Peyer's patch (tissue), 4 donors: ENCODE data around the gene TLX1. TPM values are rescaled to one million over a fixed set of nuclear protein-coding genes. Genes with fewer than 3 reads are reported as not detected.

ENCODE experiments used
- DNase-seq, 3 donors: peaks; one replicate each; pipeline ENCODE4 v3.0.0-alpha.2; 2017 to 2019
- H3K27ac ChIP-seq, 4 donors: fragments of 200-600 bp; sonication (generic); one replicate each; pipeline ENCODE4 v1.5.1; 2016 to 2019
- H3K27me3 ChIP-seq, 2 donors: fragments of 200-600 bp; sonication (generic); one replicate each; pipeline ENCODE4 v1.5.1; 2019
- H3K36me3 ChIP-seq, 3 donors: fragments of 200-600 bp; sonication (generic); one replicate each; pipeline ENCODE4 v1.5.1; 2016 to 2019
- H3K4me1 ChIP-seq, 4 donors: fragments of 200-600 bp; sonication (generic); one replicate each; pipeline ENCODE4 v1.5.1; 2016 to 2019
- H3K4me3 ChIP-seq, 4 donors: fragments of 200-600 bp; sonication (generic); 1 replicate in 3 of 4; 2 replicates in 1 of 4; pipeline ENCODE4 v1.5.1; 2016 to 2019; ENCODE audit warnings: mild to moderate bottlenecking in 1 of 4
- H3K9me3 ChIP-seq, 4 donors: fragments of 200-600 bp; sonication (generic); one replicate each; pipeline ENCODE4 v1.5.1; 2016 to 2019; ENCODE audit warnings: mild to moderate bottlenecking in 1 of 4
- CTCF ChIP-seq, 6 experiments: fragments of 450-650 bp in 4 of 6; fragments of 200-600 bp in 2 of 6; sonication (generic) in 1 of 6; IDR thresholded peaks; one replicate each; pipeline ENCODE4 v1.5.1; 2017 to 2019; ENCODE audit warnings: antibody characterized with exemption in 6 of 6, mild to moderate bottlenecking in 3 of 6, moderate library complexity in 1 of 6
- POLR2A ChIP-seq, 2 donors: fragments of 450-650 bp; IDR thresholded peaks; one replicate each; pipeline ENCODE4 v1.5.1; 2017; ENCODE audit warnings: antibody characterized with exemption in 2 of 2, mild to moderate bottlenecking in 2 of 2, moderate library complexity in 2 of 2
- total RNA-seq, 4 donors: library from RNA; depleted of rRNA; stranded (reverse); fragments of >200 nt; gene quantifications; one replicate each; pipeline ENCODE4 v1.1.0, GENCODE V29; 2016

Gene TLX1
- total RNA-seq, 4 donors from 2014 or later: 1.6 to 4.8 (median 3.2) TPM; not detected in 1

GRCh38 chr10:101123815-101124617 lies 7.1 kb upstream of the TLX1 start:
- Histone ChIP-seq H3K27ac (no peak overlapping the region), H3K27me3 (peaks cover 0 to 6% of the 10 kb centered on the region in 2 donors), H3K36me3 (no peaks in the 10 kb centered on the region), H3K4me1 (peaks cover 0 to 30% (median 9%) of the 10 kb centered on the region in 4 donors), H3K4me3 (peak overlapping the region in 2 of 4 donors; percentile 44 to 50), H3K9me3 (no peaks in the 10 kb centered on the region)
- peak in 1 of 3 donors; percentile 50 for DNase-seq
- TF ChIP-seq CTCF (IDR thresholded peaks at IDR 0.05) (no peak), POLR2A (IDR thresholded peaks at IDR 0.05) (no peak)

DNA sequence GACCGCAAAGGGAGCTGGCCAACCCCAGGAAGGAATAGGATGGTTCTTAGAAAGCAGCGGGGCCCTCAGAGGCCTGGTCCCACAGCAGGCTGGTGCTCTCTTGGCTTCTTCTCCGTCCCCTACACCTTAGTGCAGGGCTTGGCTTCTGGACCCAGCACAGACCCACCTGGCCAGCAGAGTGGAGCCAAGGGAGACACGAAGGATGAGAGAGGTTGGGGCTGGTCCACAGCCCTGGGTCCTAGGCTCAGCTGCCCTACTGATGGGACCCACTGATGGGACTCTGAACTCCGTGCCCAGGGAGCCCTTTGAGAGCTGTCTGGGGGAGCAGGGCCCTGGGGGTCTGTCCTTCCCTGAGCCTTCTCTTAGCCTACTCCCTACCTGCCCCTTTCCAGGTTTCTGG lies 6.2 kb upstream of the TLX1 start:
- Histone ChIP-seq H3K36me3 (no peaks in the 10 kb centered on the region), H3K4me3 (no peak overlapping the region), H3K27me3 (peaks cover 6% of the 10 kb centered on the region in 2 donors), H3K9me3 (no peaks in the 10 kb centered on the region), H3K4me1 (peaks cover 0 to 30% (median 9%) of the 10 kb centered on the region in 4 donors), H3K27ac (no peak overlapping the region)
- DNase-seq: no peak
- TF ChIP-seq CTCF (IDR thresholded peaks at IDR 0.05) (no peak), POLR2A (IDR thresholded peaks at IDR 0.05) (no peak)

DNA sequence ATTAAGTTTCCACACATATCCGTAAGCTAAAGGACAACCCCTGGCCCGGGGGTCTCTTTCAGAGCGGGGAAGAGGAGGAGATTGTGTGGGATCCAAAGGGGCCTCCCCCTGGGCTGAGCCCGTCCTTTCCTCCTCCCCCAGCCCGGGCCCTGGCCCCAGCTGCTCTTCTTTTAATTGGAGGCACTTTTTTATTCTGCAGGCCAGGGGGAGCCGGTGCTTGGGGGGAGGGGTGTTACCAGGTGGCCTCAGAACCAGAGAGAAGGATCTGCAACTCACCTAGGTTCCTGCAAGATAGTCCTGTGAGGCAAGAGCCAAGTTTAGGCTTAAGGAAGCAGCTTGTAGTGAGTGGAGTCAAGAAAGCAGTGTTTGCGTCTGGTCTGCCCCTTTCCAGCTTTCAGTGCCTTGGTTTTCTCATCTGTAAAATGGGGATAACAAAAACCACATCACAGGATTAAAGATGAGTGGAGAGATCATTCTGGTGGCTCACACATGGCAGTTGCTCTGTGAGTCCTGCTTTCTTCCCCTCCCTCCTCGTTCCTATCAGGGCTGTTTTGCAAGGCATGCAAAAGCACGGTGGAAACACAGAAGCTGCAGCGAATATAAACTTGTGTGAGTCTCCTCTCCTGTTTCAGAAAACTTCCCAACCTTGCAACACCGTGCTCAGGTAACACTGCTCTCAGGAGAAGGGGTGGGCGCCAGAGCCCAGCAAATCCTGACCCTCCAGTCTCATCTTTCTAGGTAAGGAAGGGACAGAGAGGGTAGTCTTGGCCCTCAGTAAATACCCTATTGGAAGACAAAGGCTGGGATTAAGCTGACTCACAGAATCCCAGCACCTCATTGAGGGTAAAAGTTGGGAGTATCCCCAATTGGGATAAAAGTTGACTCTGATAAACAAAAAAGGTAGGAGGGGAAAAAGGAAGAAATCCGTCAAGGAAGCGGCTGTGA lies 4.1 kb upstream of the TLX1 start:
- Histone ChIP-seq H3K36me3 (no peaks in the 10 kb centered on the region), H3K27me3 (peaks cover 6 to 22% of the 10 kb centered on the region in 2 donors), H3K27ac (no peak overlapping the region), H3K4me1 (peaks cover 0 to 32% (median 11%) of the 10 kb centered on the region in 4 donors), H3K4me3 (no peak overlapping the region), H3K9me3 (no peaks in the 10 kb centered on the region)
- TF ChIP-seq CTCF (IDR thresholded peaks at IDR 0.05) (no peak), POLR2A (IDR thresholded peaks at IDR 0.05) (no peak)
- no peak for DNase-seq

- H3K27me3 ChIP-seq: peaks cover 0 to 54% of the 10 kb centered on the region in 2 donors
- peaks cover 0 to 35% (median 9%) of the 10 kb centered on the region in 4 donors for H3K4me1 ChIP-seq
- H3K4me3 ChIP-seq: no peak overlapping the region
- no peaks in the 10 kb centered on the region for H3K36me3 ChIP-seq
- no peaks in the 10 kb centered on the region for H3K9me3 ChIP-seq
- TF ChIP-seq POLR2A (IDR thresholded peaks at IDR 0.05) (no peak), CTCF (IDR thresholded peaks at IDR 0.05) (no peak)
- H3K27ac ChIP-seq: no peak overlapping the region
- no peak for DNase-seq
These were observed 959 bp upstream of the TLX1 start for GRCh38 chr10:101130141-101130540.

DNA sequence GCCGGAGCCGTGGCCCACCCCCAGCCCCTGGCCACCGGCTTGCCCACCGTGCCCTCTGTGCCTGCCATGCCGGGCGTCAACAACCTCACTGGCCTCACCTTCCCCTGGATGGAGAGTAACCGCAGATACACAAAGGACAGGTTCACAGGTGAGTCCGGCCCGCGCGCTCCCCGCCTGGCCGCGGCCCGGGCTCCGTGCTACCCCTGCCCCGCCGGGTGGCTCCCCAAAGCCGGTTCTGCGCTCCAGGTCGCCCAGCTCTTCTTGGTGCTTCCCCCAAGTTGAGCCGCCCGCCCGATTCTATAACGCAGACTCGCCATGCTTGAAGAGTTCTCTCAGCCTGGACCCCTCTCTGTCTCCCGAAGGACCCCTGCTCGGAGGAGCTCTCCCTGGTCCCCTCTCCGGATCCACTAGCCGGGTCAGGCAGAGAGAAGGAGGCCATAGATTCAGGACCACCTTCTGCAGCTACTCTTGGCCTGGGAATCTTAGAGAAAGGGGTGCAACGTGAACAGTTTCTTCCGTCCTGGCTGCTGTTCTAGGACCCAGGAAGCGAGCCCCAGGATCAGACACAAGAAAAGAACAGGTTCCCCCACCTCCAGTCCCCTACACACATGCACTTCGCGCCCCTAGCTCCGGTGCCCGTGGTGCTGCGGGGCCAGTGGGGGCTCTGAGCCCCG lies 999 bp downstream of the TLX1 start:
- TF ChIP-seq POLR2A (IDR thresholded peaks at IDR 0.05) (no peak), CTCF (IDR thresholded peaks at IDR 0.05) (no peak)
- Histone ChIP-seq H3K27me3 (peaks cover 0 to 74% of the 10 kb centered on the region in 2 donors), H3K36me3 (no peaks in the 10 kb centered on the region), H3K4me3 (peak overlapping the region in 2 of 4 donors; percentile 27 to 36), H3K4me1 (peaks cover 0 to 39% (median 9%) of the 10 kb centered on the region in 4 donors), H3K27ac (no peak overlapping the region), H3K9me3 (no peaks in the 10 kb centered on the region)
- no peak for DNase-seq
